Stimulated activated CD4-positive, alpha-beta T cell treated with anti-CD3 and anti-CD28 coated beads, Interleukin-1b, Interleukin-23, amount 100 ng/mL, for 1 hour (primary cell): ENCODE data around the gene MPZL2.

Experiments used
- DNase-seq, 2 donors: peaks; one replicate each; pipeline ENCODE4 v3.0.0-alpha.2; 2020; ENCODE audit warnings: low read depth in 2 of 2

The MPZL2 gene

DNA sequence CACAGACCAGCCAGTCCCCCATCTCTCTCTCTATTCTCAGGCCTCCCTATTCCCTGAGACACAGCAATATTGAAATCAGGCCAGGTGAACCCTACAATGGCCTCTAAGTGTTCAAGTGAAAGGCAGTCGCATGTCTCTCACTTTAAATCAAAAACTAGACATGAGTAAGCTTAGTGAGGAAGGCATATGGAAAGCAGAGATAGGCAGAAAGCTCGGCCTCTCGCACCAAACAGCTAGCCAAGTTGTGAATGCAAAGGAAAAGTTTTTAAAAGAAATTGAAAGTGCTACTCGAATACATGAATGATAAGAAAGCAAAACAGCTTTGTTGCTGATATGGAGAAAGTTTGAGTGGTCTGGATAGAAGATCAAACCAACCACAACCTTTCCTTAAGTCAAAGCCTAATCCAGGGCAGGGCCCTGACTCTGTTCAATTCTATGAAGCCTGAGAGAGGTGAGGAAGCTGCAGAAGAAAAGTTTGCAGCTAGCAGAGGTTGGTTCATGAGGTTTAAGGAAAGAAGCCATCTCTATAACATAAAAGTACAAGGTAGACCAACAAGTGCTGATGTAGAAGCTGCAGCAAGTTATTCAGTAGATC is 19.8 kb upstream of the MPZL2 start:
- DNase-seq, result no peak

DNA sequence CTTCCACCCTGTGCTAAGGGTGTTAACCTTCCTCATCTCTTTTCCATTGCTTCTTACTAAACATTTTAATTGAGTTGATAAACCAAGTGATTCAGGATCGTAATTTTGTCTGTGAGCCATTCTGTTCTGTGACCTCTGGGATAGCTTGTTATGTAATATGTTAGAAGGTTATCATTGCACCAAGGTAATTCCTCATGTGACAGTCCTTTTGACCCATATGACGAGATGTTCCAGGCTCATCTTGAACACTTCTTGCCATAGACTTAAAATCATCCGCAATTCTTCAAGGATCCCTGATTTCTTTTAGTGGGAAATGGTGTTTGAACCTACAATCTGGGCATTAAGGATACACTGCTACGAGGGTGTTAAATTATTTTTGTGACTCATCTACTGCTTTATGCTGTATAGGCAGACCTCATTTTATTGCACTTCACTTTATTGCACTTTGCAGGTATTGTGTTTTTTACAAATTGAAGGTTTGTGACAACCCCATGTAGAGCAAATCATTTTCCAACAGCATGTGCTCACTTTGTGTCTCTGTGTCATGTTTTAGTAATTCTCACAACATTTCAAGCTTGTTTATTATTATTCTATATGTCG is 19.0 kb upstream of the MPZL2 start:
- no peak for DNase-seq

DNA sequence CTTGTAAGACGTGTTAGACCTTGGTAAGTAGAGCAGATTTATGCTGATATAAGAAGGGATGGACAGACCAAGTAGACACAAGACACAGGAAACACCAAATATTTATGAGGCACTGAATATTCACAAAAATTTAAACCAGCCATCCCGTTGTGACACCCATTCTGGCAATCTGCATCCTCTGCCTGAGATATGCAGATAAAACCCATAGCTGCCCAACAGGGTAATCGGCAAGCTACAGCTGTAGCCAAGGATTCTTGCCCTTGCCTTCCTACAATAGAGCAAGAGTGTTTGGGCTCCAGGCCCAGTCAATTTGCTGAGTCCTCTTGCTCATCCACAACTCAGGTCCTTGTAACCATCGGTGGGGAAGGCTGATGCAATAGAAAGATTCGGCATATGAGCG is 18.5 kb upstream of the MPZL2 start:
- DNase-seq, result no peak

DNA sequence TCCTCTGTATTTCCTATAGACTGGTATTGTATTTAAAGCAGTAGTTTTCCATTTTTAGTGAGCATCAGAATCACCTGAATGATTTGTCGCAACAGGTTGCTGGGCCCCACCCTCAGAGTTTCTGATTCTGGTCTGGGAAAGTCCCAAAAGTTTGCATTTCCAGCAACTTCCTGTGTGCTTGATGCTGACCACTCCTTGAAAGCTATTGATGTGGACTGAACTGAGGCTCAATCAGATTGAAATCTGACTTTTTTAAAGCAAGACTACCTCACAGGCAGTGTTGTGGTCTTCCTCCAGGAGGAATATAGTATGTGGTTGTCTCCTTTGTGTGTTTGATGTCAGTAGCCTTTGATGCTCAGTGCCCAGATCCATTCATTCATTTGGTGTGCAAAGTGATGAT is 17.2 kb upstream of the MPZL2 start:
- no peak for DNase-seq

DNA sequence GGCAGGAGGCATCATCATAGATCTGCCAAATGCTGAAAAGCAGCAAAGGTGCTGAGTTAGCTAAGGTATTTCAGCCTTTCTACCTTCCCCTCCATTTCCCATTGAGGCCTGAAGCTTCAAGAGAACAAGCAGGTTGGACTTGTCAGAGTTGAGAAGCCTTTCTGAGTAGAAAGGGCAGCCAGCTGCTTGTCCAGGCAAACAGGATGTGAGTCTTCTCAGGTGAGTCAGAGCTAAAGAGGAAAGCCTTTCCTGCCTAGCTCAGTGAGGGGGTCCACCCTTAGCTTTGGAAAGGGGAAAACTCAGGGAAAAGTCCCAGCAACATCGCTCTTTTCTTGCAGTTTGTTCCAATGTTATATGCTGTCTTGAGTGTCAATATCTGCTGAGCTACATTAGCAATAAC is 13.2 kb upstream of the MPZL2 start:
- DNase-seq, result no peak

DNA sequence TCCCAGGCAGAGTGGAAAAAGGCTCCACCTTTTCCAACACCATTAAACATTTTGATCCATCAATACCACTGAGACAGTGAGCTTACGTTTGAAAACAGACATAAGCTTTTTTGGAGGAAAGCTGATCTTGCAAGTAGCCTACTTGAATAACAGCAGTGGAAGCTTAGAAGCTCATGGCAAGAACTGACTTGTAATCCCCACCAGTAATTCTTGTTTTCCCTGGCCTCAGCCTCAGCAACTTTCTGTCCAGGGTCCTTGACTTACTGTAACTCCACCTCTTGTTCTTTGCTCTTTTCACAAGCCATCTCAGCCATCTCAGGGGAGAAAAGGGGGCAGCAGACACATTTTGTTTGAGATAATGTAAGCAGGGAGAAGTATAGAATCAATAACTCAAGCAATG is 12.3 kb upstream of the MPZL2 start:
- no peak for DNase-seq

DNA sequence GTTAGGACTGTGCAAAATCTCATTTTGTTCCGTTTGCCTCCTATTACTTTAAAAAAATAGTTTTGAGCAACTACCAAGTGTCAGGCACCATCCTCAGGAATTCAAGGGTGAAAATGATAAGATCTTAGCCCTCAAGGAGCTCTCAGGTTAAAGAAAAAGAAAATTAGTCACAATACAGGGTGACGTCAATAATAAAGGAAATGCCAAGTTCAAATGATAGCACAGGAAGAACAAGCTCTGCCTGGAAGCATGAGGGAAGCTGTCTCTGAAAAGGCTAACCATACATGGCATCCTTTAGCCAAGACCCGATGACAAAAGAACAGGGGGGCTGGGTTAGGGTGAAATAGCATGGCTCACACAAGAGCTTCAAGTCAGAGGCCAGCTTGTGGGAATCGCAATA is 11.1 kb upstream of the MPZL2 start:
- DNase-seq, result no peak

DNA sequence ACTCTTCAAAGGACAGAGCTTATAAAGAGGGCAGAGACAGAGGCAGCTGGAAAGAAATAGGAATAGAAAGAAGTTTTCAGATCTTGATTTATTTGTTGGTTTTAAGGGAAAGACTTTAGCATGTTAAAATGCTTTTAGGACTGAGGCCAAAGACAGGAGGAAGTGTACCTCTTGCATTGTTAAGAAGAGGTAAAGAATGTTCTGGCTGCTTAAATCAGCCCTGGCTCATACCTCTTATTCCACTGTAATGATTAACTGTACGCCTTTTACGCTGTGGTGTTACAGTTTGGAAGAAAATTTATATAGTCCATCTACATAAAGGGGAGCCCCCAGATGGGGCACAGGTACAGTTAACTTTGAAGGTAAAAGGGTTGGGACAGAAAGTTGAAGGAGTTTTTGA is 10.1 kb upstream of the MPZL2 start:
- DNase-seq, result no peak

DNA sequence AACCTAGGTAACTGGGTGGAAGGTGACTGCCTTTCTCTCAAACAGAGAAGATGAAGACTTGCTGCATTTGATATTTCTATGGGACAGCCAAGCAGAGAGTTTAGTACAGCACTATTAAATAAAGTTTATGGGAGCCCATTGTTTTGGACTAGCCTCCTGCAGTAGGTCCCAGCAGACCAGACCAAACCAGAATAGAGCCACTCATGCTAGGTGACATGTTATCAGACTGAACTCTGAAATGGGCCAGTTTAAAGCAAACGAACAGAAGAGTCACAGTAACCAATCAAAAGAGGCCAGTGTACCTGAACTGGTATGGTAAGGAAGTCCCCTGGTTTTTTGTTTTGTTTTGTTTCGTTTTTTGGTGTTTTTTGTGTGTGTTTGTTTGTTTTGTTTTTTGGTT is 7.9 kb upstream of the MPZL2 start:
- no peak for DNase-seq

DNA sequence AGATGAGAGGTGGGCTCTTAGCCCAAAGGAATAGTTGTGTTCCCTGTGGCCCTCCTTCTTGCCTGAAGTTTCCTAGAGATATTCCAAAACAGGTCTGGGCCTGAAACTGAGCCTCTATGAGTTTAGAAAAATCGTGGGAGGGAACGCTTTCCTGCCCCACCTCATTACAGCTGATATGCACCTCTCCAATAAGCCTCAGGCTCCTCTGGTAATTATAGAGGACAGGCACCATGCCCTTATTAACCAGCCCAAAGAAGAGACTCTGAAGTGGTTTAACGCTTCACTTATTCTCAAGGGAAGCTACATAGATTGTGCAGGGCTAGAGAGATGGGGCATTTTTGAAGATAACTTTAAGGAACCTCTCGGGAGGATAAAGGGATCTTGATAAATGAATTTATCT is 3.4 kb upstream of the MPZL2 start:
- DNase-seq, result no peak

DNA sequence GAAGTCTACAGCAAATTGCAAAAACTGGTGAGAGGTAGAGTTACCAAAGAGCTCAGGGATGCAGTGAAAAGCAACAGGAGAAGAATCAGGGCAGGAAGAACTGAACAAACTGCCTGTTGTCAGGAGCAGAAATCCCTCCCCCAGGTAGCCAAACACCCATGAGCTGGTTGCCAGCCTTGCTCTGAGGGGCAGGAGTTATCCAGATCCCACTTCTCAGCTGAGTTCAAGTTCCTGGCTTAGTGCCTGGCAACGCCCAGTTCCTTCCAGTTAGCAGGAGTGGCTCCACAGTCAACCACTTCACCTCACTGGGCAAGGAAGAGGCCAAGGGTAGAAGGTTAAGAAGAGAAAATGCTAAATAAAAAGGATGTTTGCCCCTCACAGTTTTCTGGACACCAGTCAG is 1.9 kb upstream of the MPZL2 start:
- DNase-seq, result no peak

DNA sequence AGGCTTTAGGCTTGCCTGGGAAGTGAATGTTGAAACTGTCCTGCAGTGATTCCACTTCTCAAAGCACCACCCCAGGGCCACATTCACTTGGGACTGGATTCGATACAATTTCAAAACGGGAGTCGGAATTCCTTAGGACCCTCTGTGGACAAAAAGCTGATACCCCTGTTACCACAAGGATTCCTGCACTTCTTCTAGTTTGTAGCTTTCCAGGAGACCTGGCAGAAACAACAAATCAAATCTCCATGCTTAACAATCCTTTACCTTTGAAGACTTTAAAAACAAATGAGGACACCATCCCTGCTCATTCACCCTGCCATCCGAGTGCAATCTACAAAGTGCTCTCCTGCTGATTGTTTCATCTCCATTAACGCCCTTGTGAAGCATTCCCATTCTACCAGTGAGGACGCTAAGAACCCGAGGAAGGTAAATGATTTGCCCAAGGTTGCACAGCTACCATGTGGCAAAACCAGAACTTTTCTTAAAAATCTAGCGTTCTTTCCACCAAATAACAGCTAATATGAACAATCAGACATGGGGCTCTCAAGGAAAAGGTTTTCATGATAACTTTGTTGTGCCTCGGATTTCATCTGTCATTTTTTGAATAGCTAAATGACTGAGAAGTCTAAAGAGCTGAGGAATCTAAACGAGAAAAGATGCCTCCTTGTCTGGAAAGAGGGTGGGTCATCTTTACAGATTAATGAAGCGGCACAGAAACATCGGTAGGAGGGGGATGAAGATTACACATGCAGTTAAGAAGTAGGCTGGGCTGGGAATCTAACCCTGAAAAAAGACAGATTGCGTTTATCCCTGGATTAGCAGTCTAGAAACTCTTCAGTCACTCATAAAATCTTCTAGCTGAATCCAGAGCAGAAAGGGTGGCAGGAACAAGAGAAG is 720 bp upstream of the MPZL2 start:
- DNase-seq, result no peak

DNA sequence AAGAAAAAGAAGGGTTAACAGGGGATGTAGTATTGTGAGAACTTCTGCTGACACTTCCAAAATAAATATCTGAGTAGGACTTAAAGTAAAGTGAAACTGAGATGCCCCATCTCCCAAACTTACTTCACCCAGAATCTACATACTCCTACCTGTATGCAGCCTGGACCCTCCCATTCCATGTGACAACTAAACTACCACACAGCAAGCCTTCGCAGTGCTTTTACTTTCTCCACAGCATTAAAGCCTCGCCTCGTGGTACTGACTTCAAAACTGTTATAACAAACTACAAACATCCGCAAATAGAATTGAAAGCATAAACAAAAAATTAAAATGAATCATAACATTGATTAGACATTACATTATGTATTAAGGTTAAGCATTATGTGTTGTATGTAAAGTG is 985 bp downstream of the MPZL2 start:
- no peak for DNase-seq

DNA sequence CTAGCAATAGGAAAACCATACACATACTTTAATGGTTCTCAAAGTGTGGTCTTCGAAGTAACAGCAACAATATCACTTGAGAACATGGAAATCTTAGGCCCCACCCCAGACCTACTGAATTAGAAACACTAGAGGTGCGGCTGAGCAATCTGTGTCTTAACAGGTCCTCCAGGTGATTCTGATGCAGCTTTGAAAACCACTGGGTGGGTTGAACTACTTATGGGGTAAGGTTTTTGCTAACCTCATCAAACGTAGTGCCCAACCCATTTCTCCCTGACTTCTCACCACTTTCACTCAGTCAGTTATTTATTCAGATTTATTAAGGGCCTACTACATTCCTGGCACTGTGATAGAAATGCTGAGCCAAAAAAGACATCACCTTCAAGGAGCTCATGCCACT is 3.7 kb downstream of the MPZL2 start:
- DNase-seq, result no peak

DNA sequence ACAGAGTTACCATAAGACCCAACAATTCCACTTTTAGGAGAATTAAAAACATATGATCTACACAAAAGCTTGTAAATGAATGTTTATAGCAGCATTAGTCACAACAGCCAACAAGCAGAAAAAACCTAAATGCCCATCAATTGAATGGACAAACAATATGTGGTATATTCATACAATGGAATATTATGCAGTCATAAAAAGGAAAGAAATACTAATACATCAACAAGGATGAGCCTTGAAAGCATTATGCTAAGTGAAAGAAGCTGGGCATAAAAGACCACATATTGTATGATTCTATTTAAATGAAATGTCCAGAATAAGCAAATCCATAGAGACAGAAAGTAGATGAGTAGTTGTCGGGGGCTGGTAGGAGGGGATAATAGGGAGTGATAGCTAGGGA is 5.0 kb downstream of the MPZL2 start:
- no peak for DNase-seq

DNA sequence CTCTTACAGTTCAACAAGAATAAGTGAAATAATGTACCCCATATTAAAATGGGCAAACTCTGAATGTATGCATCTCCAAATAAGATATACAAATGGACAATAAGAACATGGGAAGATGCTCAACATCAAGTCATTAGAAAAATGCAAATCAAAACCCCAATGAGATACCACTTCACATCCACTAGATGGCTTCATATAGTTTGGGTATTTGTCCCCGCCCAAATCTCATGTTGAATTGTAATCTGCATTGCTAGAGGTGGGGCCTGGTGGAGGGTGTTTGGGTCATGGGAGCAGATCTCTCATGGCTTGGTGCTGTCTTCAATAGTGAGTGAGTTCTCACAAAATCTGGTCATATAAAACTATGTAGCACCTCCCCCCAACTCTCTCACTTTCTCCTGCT is 5.7 kb downstream of the MPZL2 start:
- DNase-seq, result no peak

DNA sequence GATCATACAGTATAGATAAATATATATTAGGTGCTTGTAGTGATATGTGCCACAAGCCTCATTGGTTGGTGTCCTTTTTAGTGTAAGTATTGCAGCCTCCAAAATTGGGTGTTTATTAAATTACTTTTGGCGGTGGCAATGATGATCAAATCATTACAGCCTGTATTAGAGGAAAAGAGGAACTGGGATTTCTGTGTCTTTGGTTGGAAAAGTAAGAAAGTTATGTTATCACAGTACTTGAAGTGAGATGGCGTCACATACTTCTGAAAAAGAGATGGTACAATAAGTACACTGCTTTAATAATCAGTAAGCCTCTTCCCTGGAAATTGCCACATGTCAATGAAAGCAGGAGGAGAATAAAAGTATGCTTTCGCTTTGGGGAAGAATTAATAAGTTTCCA is 11.4 kb downstream of the MPZL2 start:
- DNase-seq, result no peak

DNA sequence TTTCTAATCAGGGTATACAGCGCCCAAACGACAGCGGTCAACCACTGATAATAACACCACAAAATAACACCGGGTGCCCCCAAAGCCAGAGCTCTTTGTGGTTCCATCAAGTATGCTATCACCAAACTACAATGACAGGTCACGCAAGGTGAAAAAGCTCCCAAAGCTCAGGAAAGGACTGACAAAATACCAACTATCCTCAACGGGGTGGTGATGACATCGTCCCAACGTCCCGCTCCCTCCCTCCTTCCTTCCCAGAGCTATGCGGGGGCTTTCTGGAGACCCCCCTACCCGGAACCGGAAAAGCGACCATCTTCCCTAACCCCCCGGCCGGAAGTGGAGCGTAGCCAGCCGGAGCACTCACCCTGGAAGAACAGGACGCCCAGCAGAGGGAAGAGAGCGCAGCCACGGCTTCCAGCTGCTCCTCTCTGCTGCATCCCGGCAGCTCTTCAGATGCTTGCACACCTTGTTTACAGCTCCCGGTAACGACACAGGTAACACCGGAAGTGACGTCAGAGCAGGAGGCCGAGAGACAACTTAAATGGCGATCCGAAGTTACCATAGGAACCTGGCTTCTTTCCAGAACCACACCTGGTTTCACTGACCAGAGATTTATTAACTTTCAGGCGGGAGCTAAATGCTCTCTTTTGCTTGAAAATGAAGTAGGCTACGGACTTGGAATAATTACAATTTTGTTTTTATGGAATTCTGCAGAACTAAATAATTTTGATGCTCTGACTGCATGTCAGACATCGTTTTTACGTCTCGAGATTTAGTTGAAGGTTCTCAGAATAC is 12.0 kb downstream of the MPZL2 start, which contains the start of gene MPZL3:
Gene MPZL3 (minus strand): TSS at position 508 of the 795 bp plus-strand sequence. CDS start 71 bp downstream, at position 437.
- DNase-seq, result peak; percentile 47 to 63

DNA sequence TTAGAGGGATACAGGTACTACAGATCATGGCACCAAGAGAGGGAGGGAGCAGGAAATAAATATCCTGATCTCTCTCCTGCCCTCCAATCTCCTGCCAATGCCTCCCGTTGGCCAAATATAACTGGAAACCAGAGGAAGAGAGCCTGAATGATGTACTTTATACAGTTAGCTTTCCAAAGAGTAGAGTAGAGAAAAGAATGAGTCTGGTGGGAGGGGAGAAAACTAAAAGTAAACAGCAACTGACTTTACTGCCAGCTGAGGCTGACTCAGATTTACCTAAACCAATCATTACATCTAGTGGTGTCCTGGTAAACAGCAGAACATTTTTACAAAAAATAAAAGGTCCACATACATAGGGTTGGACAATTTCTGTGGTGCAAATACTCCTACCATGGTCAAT is 17.1 kb downstream of the MPZL2 start:
- DNase-seq, result no peak

DNA sequence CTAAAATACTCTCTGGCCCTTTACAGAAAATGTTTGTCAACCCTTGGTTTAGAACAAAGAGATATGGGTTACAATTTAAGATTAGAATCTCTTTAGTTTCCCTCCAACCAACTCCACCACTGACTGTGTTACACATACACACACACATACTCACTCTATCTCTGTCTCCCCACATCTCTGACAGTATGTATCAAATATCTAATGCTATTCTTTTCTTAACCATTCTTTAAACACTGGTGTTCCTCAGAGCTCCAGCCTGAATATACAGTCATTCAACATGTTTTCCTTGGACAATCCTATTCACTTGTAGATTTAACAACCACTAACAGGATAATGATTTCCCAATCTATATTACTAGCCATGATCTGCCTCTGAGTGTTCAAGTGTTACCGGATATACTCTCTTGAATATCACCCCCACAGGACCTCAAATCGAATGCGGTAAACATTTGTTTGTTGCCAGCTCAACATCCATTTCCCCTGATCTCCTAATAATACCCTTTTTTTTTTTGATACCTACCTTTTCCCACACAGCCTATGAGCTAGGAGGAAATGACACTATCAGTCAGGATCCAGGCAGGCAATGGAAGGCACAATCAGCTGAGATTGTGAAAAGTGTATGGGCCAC is 18.0 kb downstream of the MPZL2 start:
- DNase-seq, result no peak

DNA sequence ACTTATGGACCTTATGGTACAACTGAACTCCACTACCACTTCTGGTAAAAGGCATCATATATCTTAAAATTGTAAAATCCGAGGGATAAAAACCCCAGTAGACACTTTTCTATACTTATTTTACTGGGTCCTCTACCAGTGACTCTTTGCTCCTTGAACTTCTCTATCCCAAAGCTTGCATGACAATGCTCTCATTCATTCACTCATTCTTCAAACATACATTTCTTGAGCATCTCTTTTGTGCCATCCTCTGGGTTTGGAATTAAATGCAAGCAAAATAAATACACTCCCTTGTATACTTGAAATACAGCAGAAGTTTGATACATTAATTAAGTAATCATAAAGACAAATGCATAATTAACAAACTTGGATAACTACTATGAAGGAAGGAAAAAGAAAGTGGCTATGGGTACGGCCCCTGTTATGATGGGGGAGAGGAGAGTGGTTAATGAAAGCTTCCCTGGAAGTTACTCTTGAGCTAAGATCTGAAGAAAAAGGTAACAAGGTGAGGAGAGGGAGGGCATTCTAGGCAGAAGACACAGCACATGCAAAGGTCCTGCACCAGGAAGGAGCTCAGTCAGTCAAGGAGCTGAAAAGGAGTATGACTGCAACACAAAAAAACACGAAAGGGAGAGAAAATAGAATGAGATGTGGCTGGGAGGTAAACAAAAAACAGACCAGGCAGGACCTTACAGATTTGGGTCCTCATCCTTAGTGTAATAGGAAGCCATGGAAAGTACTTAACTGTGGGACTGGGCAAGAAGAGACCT is 19.9 kb downstream of the MPZL2 start:
- DNase-seq, result no peak
